HG02588 (cell line): ENCODE results near the gene TRIM44.

ENCODE experiments used
- ATAC-seq: cut with Tn5 transposase; IDR thresholded peaks from one replicate; pipeline ENCODE4 v1.9.1; 2021; ENCODE audit warnings: mild to moderate bottlenecking, moderate library complexity; ENCODE audit not compliant: unreplicated experiment

Gene TRIM44

GRCh38 chr11:35785287-35786167 lies 123.0 kb downstream of the TRIM44 start:
- peak; percentile 44 for ATAC-seq

GRCh38 chr11:35786188-35786587 lies 123.6 kb downstream of the TRIM44 start:
- no peak for ATAC-seq

- ATAC-seq: no peak
Observed at GRCh38 chr11:35787013-35787504, 124.5 kb downstream of the TRIM44 start.

GRCh38 chr11:35787626-35788025 lies 125.1 kb downstream of the TRIM44 start:
- ATAC-seq: no peak

- no peak for ATAC-seq
Observed at GRCh38 chr11:35791088-35791958, 128.7 kb downstream of the TRIM44 start.

GRCh38 chr11:35792148-35792845 lies 129.7 kb downstream of the TRIM44 start:
- ATAC-seq: no peak

- no peak for ATAC-seq
Observed at GRCh38 chr11:35792846-35793192, 130.2 kb downstream of the TRIM44 start.

- no peak for ATAC-seq
Observed at GRCh38 chr11:35794333-35794732, 131.8 kb downstream of the TRIM44 start.

- ATAC-seq: no peak
Observed at GRCh38 chr11:35794850-35795249, 132.3 kb downstream of the TRIM44 start.

GRCh38 chr11:35796562-35796961 lies 134.0 kb downstream of the TRIM44 start:
- no peak for ATAC-seq

GRCh38 chr11:35798423-35798822 lies 135.8 kb downstream of the TRIM44 start:
- ATAC-seq: no peak

- no peak for ATAC-seq
Observed at GRCh38 chr11:35798983-35799382, 136.4 kb downstream of the TRIM44 start.

- ATAC-seq: no peak
Observed at GRCh38 chr11:35799655-35800054, 137.1 kb downstream of the TRIM44 start.

GRCh38 chr11:35800970-35801953 lies 138.7 kb downstream of the TRIM44 start:
- ATAC-seq: no peak

- no peak for ATAC-seq
Observed at GRCh38 chr11:35802221-35802620, 139.6 kb downstream of the TRIM44 start.

GRCh38 chr11:35802672-35803071 lies 140.1 kb downstream of the TRIM44 start:
- ATAC-seq: no peak

- ATAC-seq: no peak
Observed at GRCh38 chr11:35803115-35803514, 140.5 kb downstream of the TRIM44 start.

- ATAC-seq: no peak
Observed at GRCh38 chr11:35804451-35805040, 142.0 kb downstream of the TRIM44 start.

- ATAC-seq: no peak
Observed at GRCh38 chr11:35809561-35809960, 147.0 kb downstream of the TRIM44 start.
